Aorta (tissue), 5 donors: ENCODE results near the gene IQCB1. TPM values are rescaled to one million over a fixed set of nuclear protein-coding genes. Genes with fewer than 3 reads are reported as not detected.

ENCODE experiments used
- ATAC-seq: fragments of 200-7000 bp; cut with Tn5 transposase; one replicate; pipeline ENCODE4 v1.9.1; 2022; ENCODE audit warnings: moderate library complexity; ENCODE audit not compliant: low FRiP score
- DNase-seq, 2 donors: peaks; one replicate each; pipeline ENCODE4 v3.0.0-alpha.2; 2020
- H3K27ac ChIP-seq, 2 donors: one replicate each; pipeline ENCODE4 v1.5.1; 2013; ENCODE audit warnings: low read length in 2 of 2, mild to moderate bottlenecking in 2 of 2, moderate library complexity in 2 of 2, control low read depth in 1 of 2, inconsistent platforms in 1 of 2, low read depth in 1 of 2
- H3K27me3 ChIP-seq, 2 donors: one replicate each; pipeline ENCODE4 v1.6.1; 2013; ENCODE audit warnings: control low read depth in 1 of 2, low read length in 1 of 2, mild to moderate bottlenecking in 1 of 2, moderate library complexity in 1 of 2; ENCODE audit not compliant: insufficient read depth in 2 of 2, control insufficient read depth in 1 of 2
- H3K36me3 ChIP-seq, 2 donors: one replicate each; pipeline ENCODE4 v1.6.1; 2013; ENCODE audit warnings: control low read depth in 1 of 2, low read length in 1 of 2, mild to moderate bottlenecking in 1 of 2; ENCODE audit not compliant: insufficient read depth in 2 of 2, control insufficient read depth in 1 of 2
- H3K4me1 ChIP-seq, 2 donors: one replicate each; pipeline ENCODE4 v1.6.1; 2013; ENCODE audit warnings: low read length in 2 of 2, control low read depth in 1 of 2, mild to moderate bottlenecking in 1 of 2, moderate library complexity in 1 of 2; ENCODE audit not compliant: insufficient read depth in 2 of 2, control insufficient read depth in 1 of 2
- H3K4me3 ChIP-seq, 2 donors: one replicate each; pipeline ENCODE4 v1.5.1; 2013; ENCODE audit warnings: low read length in 2 of 2, control low read depth in 1 of 2, mild to moderate bottlenecking in 1 of 2
- H3K9me3 ChIP-seq: one replicate; pipeline ENCODE4 v1.6.1; 2013; ENCODE audit warnings: mild to moderate bottlenecking, low read length; ENCODE audit not compliant: control insufficient read depth
- WGBS, 2 donors: extraction: QIAGEN DNeasy Blood & Tissue Kit; methylation state at CpG; one replicate each; pipeline ENCODE4 v1.1.7; 2013; 5-methylcytosine and 5-hydroxymethylcytosine counted together
- intact Hi-C, 2 donors: fragments of 100-400 bp; cut with DNase I; formaldehyde crosslinking; loops; one replicate each; pipeline versions ENCODE4 v1.14.2 to v1.15.0; 2022
- polyA plus RNA-seq, 2 donors: library from polyadenylated mRNA; stranded (reverse); fragments of 200-250 nt; gene quantifications; one replicate each; pipeline ENCODE4 v1.2.3, GENCODE V29; 2013
- total RNA-seq, 2 donors: library from RNA; stranded (reverse); fragmentation: NEBNext Ultra II Directional; extraction: Animal tissue kit (Norgen Biotek cat#: 25700); gene quantifications; one replicate each; pipeline ENCODE4 v1.2.1, GENCODE V29; 2021
- donor health status: healthy with polysubstance abuse.
- donor health status: Bipolar disorder and iron deficiency.
- donor health status: DM: no; HTN: no; CAD: no.
- donor health status: DM: no; HTN: no; CAD: no.
- donor health status: DM: yes; HTN: yes; CAD: no.

IQCB1 gene
- total and polyA plus RNA-seq, 4 donors = 10.9 to 20.4 (median 15.6) TPM

DNA sequence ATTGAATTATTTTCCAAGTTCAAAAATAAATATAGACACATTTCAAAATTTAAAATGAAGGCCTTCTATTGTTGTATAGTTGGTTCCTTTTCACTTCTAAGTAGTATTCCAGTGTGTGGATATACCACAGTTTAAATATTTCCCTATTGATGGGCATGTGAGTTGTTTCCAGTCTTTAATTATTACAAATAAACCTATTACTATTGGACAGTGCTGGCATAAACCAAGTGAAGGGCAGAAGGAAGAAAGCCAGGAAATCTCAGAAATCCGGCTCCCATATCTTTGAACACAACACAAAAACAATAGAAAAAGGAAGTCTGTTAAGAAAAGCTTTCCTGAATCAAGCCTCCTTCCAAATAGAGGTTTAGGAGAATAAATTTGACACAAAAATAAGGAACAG lies 111.4 kb downstream of the IQCB1 start:
- Histone ChIP-seq H3K4me3 (no peak overlapping the region), H3K4me1 (no peaks in the 10 kb centered on the region), H3K27me3 (no peaks in the 10 kb centered on the region), H3K36me3 (peaks cover 3 to 10% of the 10 kb centered on the region in 2 donors), H3K27ac (no peak overlapping the region), H3K9me3 (no peaks in the 10 kb centered on the region)
- 56 to 72% methylated on average over 1 of the region's 1 CpG for WGBS, 2 donors
- intact Hi-C loops = no loop called here
- ATAC-seq = no peak
- no peak for DNase-seq

- DNase-seq (no peak), ATAC-seq (no peak)
- H3K36me3 ChIP-seq = peaks cover 3 to 14% of the 10 kb centered on the region in 2 donors
- no peaks in the 10 kb centered on the region for H3K27me3 ChIP-seq
- intact Hi-C loops = no loop called here
- 91 to 98% methylated on average over 1 of the region's 1 CpG for WGBS, 2 donors
- H3K4me1 ChIP-seq = no peaks in the 10 kb centered on the region
- H3K9me3 ChIP-seq = no peaks in the 10 kb centered on the region
- H3K4me3 ChIP-seq = no peak overlapping the region
- H3K27ac ChIP-seq = peak overlapping the region in 1 of 2 donors; percentile 5
Observed at GRCh38 chr3:121722411-121722810, 112.4 kb downstream of the IQCB1 start.

GRCh38 chr3:121720163-121720562 lies 114.7 kb downstream of the IQCB1 start:
- no peak for DNase-seq
- no peak for ATAC-seq

More at GRCh38 chr3:121720163-121720562, 114.7 kb downstream of the IQCB1 start:
- Histone ChIP-seq H3K27ac (no peak overlapping the region), H3K4me3 (no peak overlapping the region), H3K9me3 (no peaks in the 10 kb centered on the region), H3K4me1 (no peaks in the 10 kb centered on the region), H3K27me3 (no peaks in the 10 kb centered on the region), H3K36me3 (peaks cover 3 to 14% of the 10 kb centered on the region in 2 donors)
- intact Hi-C loops = no loop called here

Other genes starting within 250 kb of the IQCB1 start
- under 1 TPM in 1 of 2 donors, not detected in 1; 0.13 TPM for gene FBXO40, start 241.7 kb downstream of the IQCB1 start, total RNA-seq
- not detected for gene FBXO40, start 241.7 kb downstream of the IQCB1 start, polyA plus RNA-seq
- 10 to 100 TPM; 54.1 to 66.8 TPM for gene HCLS1, start 174.2 kb downstream of the IQCB1 start, total RNA-seq
- gene HCLS1, start 174.2 kb downstream of the IQCB1 start, polyA plus RNA-seq = 10 to 100 TPM; 12.9 to 54.6 TPM
- gene GOLGB1, start 85.3 kb downstream of the IQCB1 start, total RNA-seq = 10 to 100 TPM; 73.5 to 74.0 TPM
- gene GOLGB1, start 85.3 kb downstream of the IQCB1 start, polyA plus RNA-seq = 10 to 100 TPM; 14.5 to 25.5 TPM
- gene EAF2, start 149 bp upstream of the IQCB1 start, total RNA-seq = 1 to 10 TPM; 4.3 to 6.0 TPM
- gene EAF2, start 149 bp upstream of the IQCB1 start, polyA plus RNA-seq = 1 to 10 TPM; 2.5 to 8.3 TPM
- gene SLC15A2, start 59.3 kb upstream of the IQCB1 start, total RNA-seq = 1 to 10 TPM; 1.4 to 5.5 TPM
- under 1 TPM; 0.25 to 0.26 TPM for gene SLC15A2, start 59.3 kb upstream of the IQCB1 start, polyA plus RNA-seq
- gene ILDR1, start 187.2 kb upstream of the IQCB1 start, total RNA-seq = not detected
- under 1 TPM in 1 of 2 donors, not detected in 1; 0.28 TPM for gene ILDR1, start 187.2 kb upstream of the IQCB1 start, polyA plus RNA-seq
- 10 to 100 TPM; 11.9 to 19.7 TPM for gene CD86, start 220.3 kb upstream of the IQCB1 start, total RNA-seq
- 1 to 10 TPM; 2.6 to 6.3 TPM for gene CD86, start 220.3 kb upstream of the IQCB1 start, polyA plus RNA-seq